H9 (cell line): ENCODE measurements around the gene GPR173. TPM values are rescaled to one million over a fixed set of nuclear protein-coding genes. Genes with fewer than 3 reads are reported as not detected.
A peak's percentile ranks its signal among the peaks of the same experiment; 100 is the strongest.

ENCODE experiments used
- DNase-seq: peaks from one replicate; pipeline ENCODE4 v3.0.0-alpha.2; 2017
- H2AFZ ChIP-seq: one replicate; pipeline ENCODE4 v1.6.1; 2013; ENCODE audit warnings: mild to moderate bottlenecking, low read length, control low read depth, moderate library complexity
- H2AK5ac ChIP-seq: 2 replicates; pipeline ENCODE4 v1.6.1; 2013; ENCODE audit warnings: low read length, control low read depth, mixed read lengths; ENCODE audit not compliant: insufficient read length
- H2BK120ac ChIP-seq: one replicate; pipeline ENCODE4 v1.6.1; 2013; ENCODE audit warnings: low read depth, mild to moderate bottlenecking, low read length, control low read depth, inconsistent platforms; ENCODE audit not compliant: poor library complexity, severe bottlenecking
- H2BK12ac ChIP-seq: 2 replicates; pipeline ENCODE4 v1.6.1; 2013; ENCODE audit warnings: low read length, control low read depth, mixed read lengths, low read depth; ENCODE audit not compliant: insufficient read length
- H2BK15ac ChIP-seq: 2 replicates; pipeline ENCODE4 v1.6.1; 2013; ENCODE audit warnings: low read depth, low read length, control low read depth
- H2BK20ac ChIP-seq: one replicate; pipeline ENCODE4 v1.6.1; 2013; ENCODE audit warnings: low read depth, mild to moderate bottlenecking, low read length, control low read depth, inconsistent platforms; ENCODE audit not compliant: poor library complexity, severe bottlenecking
- H2BK5ac ChIP-seq: 2 replicates; pipeline ENCODE4 v1.6.1; 2013; ENCODE audit warnings: low read length, control low read depth, mixed read lengths; ENCODE audit not compliant: insufficient read length
- H3K14ac ChIP-seq: 2 replicates; pipeline ENCODE4 v1.6.1; 2013; ENCODE audit warnings: low read length, control low read depth; ENCODE audit not compliant: insufficient read depth
- H3K18ac ChIP-seq: 2 replicates; pipeline ENCODE4 v1.6.1; 2013; ENCODE audit warnings: low read depth, mild to moderate bottlenecking, mixed read lengths, low read length, control low read depth; ENCODE audit not compliant: insufficient read length
- H3K23ac ChIP-seq: 2 replicates; pipeline ENCODE4 v1.6.1; 2013; ENCODE audit warnings: low read length, control low read depth, mixed read lengths, low read depth; ENCODE audit not compliant: insufficient read length
- H3K23me2 ChIP-seq: 2 replicates; pipeline ENCODE4 v1.6.1; 2013; ENCODE audit warnings: low read depth, mild to moderate bottlenecking, mixed read lengths, low read length, control low read depth; ENCODE audit not compliant: insufficient read length, poor library complexity, severe bottlenecking
- H3K27ac ChIP-seq: 2 replicates; pipeline ENCODE4 v1.5.1; 2013; ENCODE audit warnings: low read length, control low read depth, mixed read lengths, low read depth; ENCODE audit not compliant: insufficient read length
- H3K27me3 ChIP-seq: 2 replicates; pipeline ENCODE4 v1.6.1; 2013; ENCODE audit warnings: low read length, control low read depth, inconsistent platforms; ENCODE audit not compliant: insufficient read depth
- H3K4ac ChIP-seq: 2 replicates; pipeline ENCODE4 v1.6.1; 2013; ENCODE audit warnings: low read depth, mild to moderate bottlenecking, control low read depth, inconsistent platforms, low read length, moderate library complexity
- H3K4me1 ChIP-seq: 2 replicates; pipeline ENCODE4 v1.6.1; 2013; ENCODE audit warnings: low read length, control low read depth, inconsistent platforms; ENCODE audit not compliant: insufficient read depth
- H3K4me2 ChIP-seq: 2 replicates; pipeline ENCODE4 v1.6.1; 2013; ENCODE audit warnings: low read length, control low read depth, mixed read lengths; ENCODE audit not compliant: insufficient read length, insufficient read depth
- H3K56ac ChIP-seq: 2 replicates; pipeline ENCODE4 v1.6.1; 2013; ENCODE audit warnings: low read depth, mild to moderate bottlenecking, mixed read lengths, low read length, control low read depth; ENCODE audit not compliant: insufficient read length
- H3K79me1 ChIP-seq: 2 replicates; pipeline ENCODE4 v1.6.1; 2013; ENCODE audit warnings: low read depth, mild to moderate bottlenecking, moderate library complexity, low read length, control low read depth, inconsistent platforms; ENCODE audit not compliant: insufficient read depth, poor library complexity, severe bottlenecking
- H3K79me2 ChIP-seq: 2 replicates; pipeline ENCODE4 v1.6.1; 2013; ENCODE audit warnings: low read length, control low read depth, inconsistent platforms; ENCODE audit not compliant: insufficient read depth
- H3K9ac ChIP-seq: 2 replicates; pipeline ENCODE4 v1.6.1; 2013; ENCODE audit warnings: low read length, control low read depth, mixed read lengths; ENCODE audit not compliant: insufficient read length; ENCODE audit errors: extremely low read depth
- H3K9me3 ChIP-seq: one replicate; pipeline ENCODE4 v1.6.1; 2013; ENCODE audit warnings: low read depth, low read length, inconsistent platforms; ENCODE audit not compliant: control insufficient read depth
- H3T11ph ChIP-seq: one replicate; pipeline ENCODE4 v1.6.1; 2013; ENCODE audit warnings: mild to moderate bottlenecking, low read length, control low read depth, inconsistent platforms
- H4K20me1 ChIP-seq: one replicate; pipeline ENCODE4 v1.6.1; 2013; ENCODE audit not compliant: control insufficient read depth, insufficient read length, insufficient read depth
- H4K5ac ChIP-seq: 2 replicates; pipeline ENCODE4 v1.6.1; 2013; ENCODE audit warnings: low read depth, mild to moderate bottlenecking, mixed read lengths, low read length, control low read depth; ENCODE audit not compliant: insufficient read length
- H4K8ac ChIP-seq: replicated peaks from 2 replicates; pipeline ENCODE4 v1.6.1; 2013; ENCODE audit warnings: low read length, control low read depth, mixed read lengths, low read depth; ENCODE audit not compliant: insufficient read length
- H4K91ac ChIP-seq: 2 replicates; pipeline ENCODE4 v1.6.1; 2013; ENCODE audit warnings: low read depth, mild to moderate bottlenecking, moderate library complexity, mixed read lengths, low read length, control low read depth; ENCODE audit not compliant: insufficient read length
- H3K27ac Mint-ChIP-seq, 3 experiments: 2 replicates in 2 of 3; 3 replicates in 1 of 3; pipeline ENCODE4 v1.8.0; 2020 to 2021; ENCODE audit warnings: mixed read lengths in 3 of 3, mild to moderate bottlenecking in 1 of 3, moderate library complexity in 1 of 3
- H3K27me3 Mint-ChIP-seq: 2 replicates; pipeline ENCODE4 v1.8.0; 2021; ENCODE audit warnings: low read depth, mild to moderate bottlenecking, moderate library complexity, mixed read lengths
- H3K36me3 Mint-ChIP-seq, 3 experiments: 2 replicates in 2 of 3; 3 replicates in 1 of 3; pipeline ENCODE4 v1.8.0; 2020 to 2021; ENCODE audit warnings: low read depth in 3 of 3, mixed read lengths in 3 of 3; ENCODE audit not compliant: insufficient read depth in 1 of 3
- H3K4me1 Mint-ChIP-seq, 2 experiments: 2 replicates each; pipeline ENCODE4 v1.8.0; 2020; ENCODE audit warnings: mixed read lengths in 2 of 2
- H3K4me3 Mint-ChIP-seq, 2 experiments: 2 replicates in 1 of 2; 3 replicates in 1 of 2; pipeline ENCODE4 v1.8.0; 2020 to 2021; ENCODE audit warnings: mild to moderate bottlenecking in 2 of 2, mixed read lengths in 2 of 2, moderate library complexity in 1 of 2
- H3K9me3 Mint-ChIP-seq, 2 experiments: 2 replicates in 1 of 2; 3 replicates in 1 of 2; pipeline ENCODE4 v1.8.0; 2020; ENCODE audit warnings: mild to moderate bottlenecking in 2 of 2, mixed read lengths in 2 of 2, moderate library complexity in 1 of 2
- CTCF ChIP-seq: fragments of 200-600 bp; sonication (generic); conservative IDR thresholded peaks from 3 replicates; pipeline ENCODE4 v1.8.0; 2021; ENCODE audit warnings: antibody characterized with exemption, mild to moderate bottlenecking
- whole genome bisulfite sequencing: extraction: QIAGEN DNeasy Blood & Tissue Kit; methylation state at CpG from one replicate; pipeline ENCODE4 v1.1.7; 2013; ENCODE audit warnings: missing lambda C conversion rate, low lambda C conversion rate, mixed read lengths; ENCODE audit not compliant: insufficient read length; ENCODE audit errors: extremely low coverage; 5-methylcytosine and 5-hydroxymethylcytosine counted together
- total RNA-seq: library from RNA; stranded (reverse); gene quantifications from 2 replicates; pipeline ENCODE4 v1.2.1, GENCODE V29; 2021

Gene GPR173
- total RNA-seq, 1 experiment from 2014 or later, result 5.4 TPM

- H3K27me3 ChIP-seq, result no peaks in the 10 kb centered on the region
- H3K4me2 ChIP-seq, result no peak overlapping the region
- no peaks in the 10 kb centered on the region for H3K27me3 Mint-ChIP-seq
- peak overlapping the region in 1 of 3 experiments; percentile 44; a peak in 3 of 7 replicates for H3K27ac Mint-ChIP-seq
- H2BK20ac ChIP-seq, result no peak overlapping the region
- no peak overlapping the region for H3K9ac ChIP-seq
- peaks cover 6 to 19% (median 13%) of the 10 kb centered on the region in 3 experiments; a peak in 4 of 7 replicates for H3K36me3 Mint-ChIP-seq
- H3K79me1 ChIP-seq, result no peaks in the 10 kb centered on the region
- H3K4me1 Mint-ChIP-seq, result peaks cover 3 to 4% of the 10 kb centered on the region in 2 experiments; a peak in 1 of 4 replicates
- no peak overlapping the region for H3T11ph ChIP-seq
- no peak for TF ChIP-seq CTCF
- no peak overlapping the region for H3K4ac ChIP-seq
- WGBS, result no CpG with 5 or more reads among the region's 3 CpGs
- no peaks in the 10 kb centered on the region for H3K4me1 ChIP-seq
- H3K27ac ChIP-seq, result no peak overlapping the region
- no peak overlapping the region for H3K14ac ChIP-seq
- H4K5ac ChIP-seq, result no peak overlapping the region
- no peaks in the 10 kb centered on the region for H3K23me2 ChIP-seq
- no peak overlapping the region for H3K18ac ChIP-seq
- no peaks in the 10 kb centered on the region for H3K79me2 ChIP-seq
- no peak overlapping the region for H2AFZ ChIP-seq
- peaks cover 57 to 58% of the 10 kb centered on the region in 2 experiments for H3K9me3 Mint-ChIP-seq
- H2BK5ac ChIP-seq, result no peak overlapping the region
- H3K4me3 Mint-ChIP-seq, result no peak overlapping the region
- H3K23ac ChIP-seq, result no peak overlapping the region
- DNase-seq, result no peak
- no peak overlapping the region for H2BK15ac ChIP-seq
- H2AK5ac ChIP-seq, result no peak overlapping the region
- no peak overlapping the region for H4K91ac ChIP-seq
- H3K56ac ChIP-seq, result no peak overlapping the region
- H2BK120ac ChIP-seq, result no peak overlapping the region
- H4K8ac ChIP-seq, result no peak overlapping the region
- no peaks in the 10 kb centered on the region for H4K20me1 ChIP-seq
- H3K9me3 ChIP-seq, result peaks cover 51% of the 10 kb centered on the region
- no peak overlapping the region for H2BK12ac ChIP-seq
Observed at GRCh38 chrX:53116101-53116500, 67.5 kb downstream of the GPR173 start.
